Germinal center (tissue), 1 donor: ENCODE results near the gene MAGI3.
"Not testable (repeated sequence)": the region's sequence is repeated elsewhere in the genome, so short reads cannot be mapped to it uniquely, and the experiment has no call there.

Experiments used
- DNase-seq: peaks from one replicate; pipeline ENCODE4 v3.0.0; 2012; ENCODE audit warnings: mixed read lengths, low spot score

The MAGI3 gene

GRCh38 chr1:113579256-113580018 is 189.1 kb downstream of the MAGI3 start:
- DNase-seq = no peak

DNA sequence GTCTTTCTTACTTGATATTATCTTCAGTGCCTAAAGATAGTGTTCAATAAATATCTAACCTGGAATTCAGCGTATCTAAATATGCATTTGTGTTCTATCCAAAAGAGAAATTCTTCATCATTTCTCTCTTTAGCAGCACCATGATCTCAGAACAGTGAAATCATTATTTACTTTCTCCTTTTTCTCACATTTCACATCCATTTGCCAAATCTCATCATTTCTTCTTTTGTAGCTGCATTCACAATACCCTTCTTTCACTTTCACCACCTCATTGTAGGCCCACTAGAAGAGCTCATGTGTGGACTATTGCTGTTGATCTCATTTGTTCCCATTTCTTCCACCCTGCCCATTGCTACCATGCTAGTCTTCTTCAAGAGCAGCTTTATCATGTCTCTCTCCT is 191.0 kb downstream of the MAGI3 start:
- DNase-seq = no peak

GRCh38 chr1:113582084-113582483 is 191.8 kb downstream of the MAGI3 start:
- no peak for DNase-seq

GRCh38 chr1:113587475-113587874 is 197.2 kb downstream of the MAGI3 start:
- no peak for DNase-seq

GRCh38 chr1:113592230-113592629 is 201.9 kb downstream of the MAGI3 start:
- DNase-seq = no peak

- no peak for DNase-seq
These were observed 203.4 kb downstream of the MAGI3 start for GRCh38 chr1:113593550-113594297.

GRCh38 chr1:113604466-113604865 is 214.2 kb downstream of the MAGI3 start:
- DNase-seq = not testable (repeated sequence)

- DNase-seq = no peak
These were observed 214.8 kb downstream of the MAGI3 start for GRCh38 chr1:113605146-113605545.

- no peak for DNase-seq
These were observed 218.1 kb downstream of the MAGI3 start for GRCh38 chr1:113608399-113608798.

- DNase-seq = no peak
These were observed 220.1 kb downstream of the MAGI3 start for GRCh38 chr1:113610372-113610771.

DNA sequence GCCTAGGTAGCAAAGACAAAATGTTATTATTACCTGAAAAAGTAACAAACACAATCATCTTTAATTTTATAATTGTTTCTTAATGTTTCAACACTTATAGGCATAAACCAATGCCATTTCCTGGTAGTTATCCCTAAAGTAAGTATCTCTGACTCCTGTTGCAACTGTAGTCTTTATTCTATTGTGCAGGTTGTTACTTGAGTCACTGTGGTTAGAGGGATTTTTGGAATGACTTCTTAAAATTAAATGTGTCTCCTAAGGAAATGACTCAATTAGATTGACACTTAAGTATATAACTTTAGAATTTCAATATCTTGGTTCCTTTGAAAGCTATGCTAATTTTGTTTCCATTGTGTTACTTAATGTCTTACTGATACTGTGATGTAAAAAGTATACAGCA is 225.1 kb downstream of the MAGI3 start:
- no peak for DNase-seq

GRCh38 chr1:113616156-113616555 is 225.8 kb downstream of the MAGI3 start:
- no peak for DNase-seq

- DNase-seq = no peak
These were observed 227.3 kb downstream of the MAGI3 start for GRCh38 chr1:113617438-113618141.

DNA sequence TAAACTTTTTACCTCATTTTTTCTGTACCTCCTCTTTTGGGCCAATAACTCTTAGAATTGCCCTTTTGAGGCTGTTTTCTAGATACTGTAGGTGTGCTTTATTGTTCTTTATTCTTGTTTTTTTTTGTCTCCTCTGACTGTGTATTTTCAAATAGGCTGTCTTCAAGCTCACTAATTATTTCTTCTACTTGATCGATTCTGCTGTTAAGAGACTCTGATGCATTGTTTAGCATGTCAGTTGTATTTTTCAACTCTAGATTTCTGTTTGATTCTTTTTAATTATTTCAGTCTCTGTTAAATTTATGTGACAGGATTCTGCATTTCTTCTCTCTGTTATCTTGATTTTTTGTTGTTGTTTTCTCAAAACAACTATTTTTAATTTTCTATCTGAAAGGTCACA is 238.7 kb downstream of the MAGI3 start:
- no peak for DNase-seq

- no peak for DNase-seq
These were observed 240.3 kb downstream of the MAGI3 start for GRCh38 chr1:113630340-113631327.

DNA sequence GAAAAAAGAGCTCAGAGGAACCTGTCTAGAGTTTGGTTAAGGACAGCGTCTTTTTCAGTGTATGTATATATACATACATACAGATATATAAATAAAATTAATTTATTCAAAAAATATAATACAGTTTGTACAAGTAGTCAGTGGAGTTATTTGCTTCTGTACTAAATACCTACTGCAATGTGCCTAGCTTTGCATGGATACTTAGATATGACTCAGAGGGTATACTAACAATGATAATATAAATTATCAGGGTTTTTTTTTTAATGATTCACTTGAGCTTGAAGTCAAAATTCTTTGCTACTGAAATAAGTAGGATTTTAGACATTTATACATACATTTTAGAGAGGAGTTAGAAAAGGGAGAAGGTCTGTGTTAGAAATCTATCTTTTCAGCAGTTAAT is 251.1 kb downstream of the MAGI3 start:
- DNase-seq = no peak

DNA sequence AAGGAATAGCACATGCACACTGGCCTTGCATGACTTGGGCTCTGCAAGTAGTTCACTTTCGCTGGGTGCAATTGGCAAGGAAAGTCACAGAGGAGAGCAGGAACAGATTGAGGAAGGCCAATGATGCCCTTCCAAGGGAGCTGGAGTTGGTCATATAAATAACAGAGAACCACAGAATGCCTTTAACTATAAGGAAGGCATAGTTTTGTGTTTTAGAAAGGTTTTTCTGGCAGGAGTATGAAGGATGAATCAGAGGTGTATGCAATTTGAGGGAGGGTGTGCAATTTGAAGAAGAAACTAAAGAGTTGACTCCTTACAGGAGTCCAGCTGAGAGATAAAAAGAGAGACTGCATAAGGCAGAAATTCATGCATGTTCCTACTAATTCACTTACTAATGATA is 256.8 kb downstream of the MAGI3 start:
- no peak for DNase-seq

- no peak for DNase-seq
These were observed 258.2 kb downstream of the MAGI3 start for GRCh38 chr1:113648478-113648877.

GRCh38 chr1:113652771-113653170 is 262.5 kb downstream of the MAGI3 start:
- DNase-seq = no peak

DNA sequence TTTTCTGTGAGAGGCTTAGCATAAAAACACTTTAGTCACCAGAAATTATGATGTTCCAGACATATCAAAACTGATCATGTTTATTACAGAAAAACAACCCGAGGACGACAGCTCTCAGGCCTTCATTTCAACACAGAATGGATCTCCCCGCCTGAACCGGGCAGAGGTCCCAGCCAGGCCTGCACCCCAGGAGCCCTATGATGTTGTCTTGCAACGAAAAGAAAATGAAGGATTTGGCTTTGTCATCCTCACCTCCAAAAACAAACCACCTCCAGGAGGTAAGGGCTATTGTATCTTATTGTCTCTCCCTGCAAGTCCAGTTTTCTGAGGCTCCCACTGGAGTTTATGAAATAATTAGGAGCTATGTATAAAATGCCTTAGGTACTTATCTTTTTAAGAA is 263.4 kb downstream of the MAGI3 start:
- no peak for DNase-seq

- DNase-seq = no peak
These were observed 264.6 kb downstream of the MAGI3 start for GRCh38 chr1:113654883-113655282.

DNA sequence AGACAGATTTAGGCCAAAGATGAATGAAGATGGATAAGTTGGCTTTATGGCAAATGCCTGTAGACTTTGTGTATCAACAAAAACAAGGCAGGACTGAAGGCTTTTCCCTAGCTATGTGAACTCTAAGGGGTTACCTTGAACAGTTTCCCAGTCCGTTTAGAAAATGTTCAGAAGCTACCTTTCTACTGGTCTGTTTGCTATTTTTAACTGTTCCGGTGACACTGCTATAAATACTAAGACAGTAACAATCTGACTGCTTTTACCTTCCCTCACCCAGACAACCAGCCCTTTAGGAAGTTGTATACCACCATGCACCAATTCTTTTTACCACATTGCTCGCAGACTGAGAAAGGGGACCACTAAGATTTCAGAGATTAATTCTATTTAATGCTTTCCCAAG is 266.8 kb downstream of the MAGI3 start:
- no peak for DNase-seq
